Neutrophil (primary cell): ENCODE results near the gene VAMP5.

Source experiments
- H3K27ac ChIP-seq: fragments of 200-600 bp; sonication (generic); 2 replicates; pipeline ENCODE4 v1.5.1; 2016; ENCODE audit warnings: mild to moderate bottlenecking, moderate library complexity
- H3K27me3 ChIP-seq: fragments of 200-600 bp; sonication (generic); 2 replicates; pipeline ENCODE4 v1.6.0; 2016; ENCODE audit warnings: mild to moderate bottlenecking
- H3K36me3 ChIP-seq: fragments of 200-600 bp; sonication (generic); 2 replicates; pipeline ENCODE4 v1.5.1; 2017
- H3K4me1 ChIP-seq, 2 experiments: fragments of 200-600 bp in 1 of 2; sonication (generic) in 1 of 2; 1 replicate in 1 of 2; 2 replicates in 1 of 2; pipeline versions ENCODE4 v1.5.1 to v1.6.1; 2013 to 2016; ENCODE audit warnings: low read depth in 1 of 2, low read length in 1 of 2, mild to moderate bottlenecking in 1 of 2, moderate library complexity in 1 of 2; ENCODE audit not compliant: control insufficient read depth in 1 of 2, insufficient read depth in 1 of 2
- H3K4me3 ChIP-seq, 2 experiments: fragments of 200-600 bp in 1 of 2; sonication (generic) in 1 of 2; 1 replicate in 1 of 2; 2 replicates in 1 of 2; pipeline ENCODE4 v1.5.1; 2013 to 2016; ENCODE audit warnings: low read depth in 1 of 2, low read length in 1 of 2, mild to moderate bottlenecking in 1 of 2, moderate library complexity in 1 of 2
- H3K9me3 ChIP-seq: fragments of 200-600 bp; sonication (generic); 2 replicates; pipeline ENCODE4 v1.5.1; 2016
- TF ChIP-seq, protein P1 (sequence below): fragments of 200-600 bp; sonication (generic); IDR thresholded peaks from 2 replicates; pipeline ENCODE4 v1.5.1; 2016; ENCODE audit warnings: antibody characterized with exemption

VAMP5 gene, protein sequence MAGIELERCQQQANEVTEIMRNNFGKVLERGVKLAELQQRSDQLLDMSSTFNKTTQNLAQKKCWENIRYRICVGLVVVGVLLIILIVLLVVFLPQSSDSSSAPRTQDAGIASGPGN

DNA sequence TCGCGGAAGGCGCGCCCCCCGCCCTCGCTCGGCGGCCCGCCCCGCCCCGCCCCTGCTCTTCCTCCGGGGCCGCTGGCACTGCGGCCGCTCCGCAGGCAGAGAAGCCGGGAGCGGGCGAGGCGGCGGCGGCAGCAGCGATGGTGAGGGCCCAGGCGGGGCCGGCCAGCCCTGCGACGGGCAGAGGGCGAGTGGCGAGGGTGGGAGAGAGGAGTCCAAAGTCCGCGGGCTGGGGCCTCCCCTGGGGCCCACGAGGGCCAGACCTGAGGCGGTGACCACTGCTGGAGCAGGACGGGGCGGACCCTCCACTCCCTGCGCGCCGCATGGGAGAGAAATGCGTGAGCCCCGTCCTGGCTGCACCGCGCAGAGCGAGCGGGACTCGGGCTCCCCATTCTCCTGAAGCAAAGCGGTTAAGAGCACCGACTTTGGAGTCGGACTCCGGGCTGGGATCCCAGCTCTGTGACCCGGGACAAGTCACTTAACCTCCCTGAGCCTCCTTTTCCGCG lies at the start of gene VAMP5:
Gene VAMP5, plus strand, starts transcription at position 78 of the 503 bp plus-strand sequence. Its CDS starts 60 bp downstream, at position 138.
- Histone ChIP-seq H3K4me1 (peaks cover 62 to 69% of the 10 kb centered on the region in 2 experiments), H3K27ac (peak within 1 kb of the TSS; percentile 79), H3K36me3 (no peaks in the 10 kb centered on the region), H3K4me3 (peak within 1 kb of the TSS; percentile 65 to 72), H3K27me3 (no peaks in the 10 kb centered on the region), H3K9me3 (no peaks in the 10 kb centered on the region)
- TF ChIP-seq, protein P1, sequence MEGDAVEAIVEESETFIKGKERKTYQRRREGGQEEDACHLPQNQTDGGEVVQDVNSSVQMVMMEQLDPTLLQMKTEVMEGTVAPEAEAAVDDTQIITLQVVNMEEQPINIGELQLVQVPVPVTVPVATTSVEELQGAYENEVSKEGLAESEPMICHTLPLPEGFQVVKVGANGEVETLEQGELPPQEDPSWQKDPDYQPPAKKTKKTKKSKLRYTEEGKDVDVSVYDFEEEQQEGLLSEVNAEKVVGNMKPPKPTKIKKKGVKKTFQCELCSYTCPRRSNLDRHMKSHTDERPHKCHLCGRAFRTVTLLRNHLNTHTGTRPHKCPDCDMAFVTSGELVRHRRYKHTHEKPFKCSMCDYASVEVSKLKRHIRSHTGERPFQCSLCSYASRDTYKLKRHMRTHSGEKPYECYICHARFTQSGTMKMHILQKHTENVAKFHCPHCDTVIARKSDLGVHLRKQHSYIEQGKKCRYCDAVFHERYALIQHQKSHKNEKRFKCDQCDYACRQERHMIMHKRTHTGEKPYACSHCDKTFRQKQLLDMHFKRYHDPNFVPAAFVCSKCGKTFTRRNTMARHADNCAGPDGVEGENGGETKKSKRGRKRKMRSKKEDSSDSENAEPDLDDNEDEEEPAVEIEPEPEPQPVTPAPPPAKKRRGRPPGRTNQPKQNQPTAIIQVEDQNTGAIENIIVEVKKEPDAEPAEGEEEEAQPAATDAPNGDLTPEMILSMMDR: no peak

DNA sequence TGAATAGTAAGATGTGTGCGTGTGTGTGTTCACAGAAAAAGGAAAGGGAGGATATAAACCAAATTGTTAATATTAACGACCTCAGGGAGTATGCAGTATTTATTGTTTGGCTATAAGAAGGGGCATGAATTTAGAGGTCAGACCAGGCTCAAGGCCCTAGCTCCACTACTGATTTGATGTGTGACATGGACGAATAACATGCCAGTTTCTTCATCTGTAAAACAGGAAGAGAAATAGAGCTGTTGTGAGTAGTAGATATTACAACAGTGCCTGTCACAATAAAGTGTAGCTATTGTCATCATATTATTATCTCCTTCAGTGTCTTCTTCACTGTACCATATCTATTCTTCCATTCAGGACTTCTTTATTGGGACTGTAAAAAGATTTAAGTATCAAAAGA lies 49.4 kb upstream of the VAMP5 start:
- Histone ChIP-seq H3K9me3 (no peaks in the 10 kb centered on the region), H3K27ac (peak overlapping the region; percentile 77), H3K27me3 (no peaks in the 10 kb centered on the region), H3K4me1 (peaks cover 71 to 75% of the 10 kb centered on the region in 2 experiments), H3K4me3 (peak overlapping the region in 1 of 2 experiments; percentile 11), H3K36me3 (no peaks in the 10 kb centered on the region)
- TF ChIP-seq, protein P1: no peak

DNA sequence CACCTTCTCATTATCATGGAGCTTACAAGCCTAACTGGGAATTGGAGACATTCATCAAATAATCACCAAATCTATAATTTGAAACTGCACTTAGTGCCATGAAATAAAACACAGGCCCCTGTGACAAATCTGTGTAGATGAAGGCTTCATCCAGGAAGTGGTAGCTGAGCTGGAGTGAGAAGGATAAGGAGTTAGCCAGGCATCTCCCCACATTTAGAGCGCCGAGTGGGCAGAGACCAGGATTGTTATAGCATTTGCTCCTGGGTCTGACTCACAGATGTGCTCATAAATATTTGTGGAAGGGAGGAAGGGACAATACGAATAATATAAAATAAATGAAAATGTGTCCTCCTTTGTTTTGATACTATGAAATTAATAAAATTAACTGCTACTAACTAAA lies 47.8 kb upstream of the VAMP5 start:
- Histone ChIP-seq H3K4me1 (peaks cover 80 to 85% of the 10 kb centered on the region in 2 experiments), H3K4me3 (no peak overlapping the region), H3K27me3 (no peaks in the 10 kb centered on the region), H3K27ac (peak overlapping the region; percentile 77), H3K36me3 (peaks cover 2% of the 10 kb centered on the region), H3K9me3 (no peaks in the 10 kb centered on the region)
- TF ChIP-seq, protein P1: no peak

DNA sequence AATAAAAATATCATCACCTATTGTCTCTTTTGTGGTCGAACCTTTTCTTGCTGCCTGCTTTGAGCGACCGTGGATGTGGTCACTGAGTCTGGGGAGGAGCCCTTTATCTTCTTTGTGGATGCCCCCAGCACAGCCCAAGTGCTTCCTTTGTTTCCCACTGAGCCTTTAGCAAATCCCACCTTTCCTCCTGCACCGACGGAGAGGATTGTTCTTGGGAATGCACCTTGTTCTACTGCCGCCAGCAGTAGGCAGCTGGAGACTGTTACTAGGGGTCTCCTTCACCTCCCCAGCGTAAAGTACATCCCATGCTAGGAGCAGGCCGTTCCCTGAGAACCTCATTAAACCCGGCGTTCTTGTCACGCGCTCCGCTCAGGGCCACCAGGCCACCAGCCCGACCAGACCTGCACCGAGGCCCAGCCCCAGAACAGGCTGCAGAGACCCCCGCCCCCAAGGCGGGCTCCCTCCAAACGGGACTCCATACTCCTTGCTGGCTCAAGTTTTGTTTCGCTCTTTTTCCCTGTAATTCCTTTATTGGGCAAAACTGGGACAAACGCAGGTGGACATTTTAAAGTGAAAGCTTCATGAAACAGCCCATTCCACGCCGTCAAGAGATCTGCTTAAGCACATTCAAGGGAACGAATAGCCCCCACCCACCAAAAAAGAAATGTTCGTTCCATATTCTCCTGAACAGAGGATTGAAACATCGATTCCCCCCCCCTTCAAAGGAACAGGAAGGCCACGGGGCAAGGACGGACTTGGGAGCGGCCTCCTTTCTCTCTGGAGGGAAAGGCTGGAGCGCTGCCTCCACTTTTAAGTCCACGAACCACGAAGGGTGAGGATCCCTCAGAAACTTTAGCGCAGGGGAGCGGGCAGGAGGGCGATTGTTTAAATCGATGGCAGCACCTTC lies 46.4 kb upstream of the VAMP5 start:
- H3K4me1 ChIP-seq: peaks cover 71 to 78% of the 10 kb centered on the region in 2 experiments
- H3K27ac ChIP-seq: peak overlapping the region; percentile 94
- H3K9me3 ChIP-seq: no peaks in the 10 kb centered on the region
- H3K36me3 ChIP-seq: peaks cover 15% of the 10 kb centered on the region
- TF ChIP-seq, protein P1: no peak
- peak overlapping the region; percentile 81 to 98 for H3K4me3 ChIP-seq
- H3K27me3 ChIP-seq: no peaks in the 10 kb centered on the region

DNA sequence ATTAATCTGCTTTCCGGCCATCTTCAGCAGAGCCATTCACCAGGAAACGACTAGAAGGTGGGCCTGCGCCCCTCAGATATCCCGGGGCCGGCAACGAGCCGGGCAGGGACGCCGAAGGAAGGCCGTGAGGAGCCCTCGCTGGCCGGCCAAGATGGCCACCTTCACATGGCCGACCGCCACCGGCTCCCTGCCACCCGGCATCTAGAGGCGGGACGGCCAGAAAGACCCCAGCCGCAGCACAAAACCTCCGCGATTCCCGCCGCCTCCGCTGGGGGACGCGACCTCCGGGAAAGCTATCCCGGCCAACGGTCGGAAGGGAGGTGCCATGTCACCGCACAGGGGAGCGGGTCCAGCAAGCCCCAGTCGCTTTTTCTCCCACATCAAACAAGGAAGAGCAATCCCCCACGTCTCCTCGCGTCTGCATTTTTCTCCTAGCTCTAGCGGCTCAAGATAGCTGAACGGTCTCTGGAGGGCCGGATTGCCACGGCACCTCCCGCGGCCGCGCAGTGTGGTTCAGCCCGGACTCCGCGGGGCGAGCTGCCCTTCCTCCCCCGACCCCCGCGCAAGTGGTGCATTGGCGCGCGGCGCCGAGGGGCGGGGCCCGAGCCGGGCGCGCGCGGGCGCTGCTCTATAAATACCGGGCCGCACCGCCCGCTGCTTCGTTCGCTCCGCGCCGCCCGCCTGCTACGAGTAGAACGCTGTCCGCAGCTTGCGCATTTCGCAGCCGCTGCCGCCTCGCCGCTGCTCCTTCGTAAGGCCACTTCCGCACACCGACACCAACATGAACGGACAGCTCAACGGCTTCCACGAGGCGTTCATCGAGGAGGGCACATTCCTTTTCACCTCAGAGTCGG lies 45.5 kb upstream of the VAMP5 start, which contains the start of gene MAT2A:
Gene MAT2A, plus strand, starts transcription at position 662 of the 854 bp plus-strand sequence. Its CDS starts 120 bp downstream, at position 782.
- H3K27ac ChIP-seq: peak within 1 kb of the TSS; percentile 94
- TF ChIP-seq, protein P1: peak; percentile 35
- peaks cover 67 to 72% of the 10 kb centered on the region in 2 experiments for H3K4me1 ChIP-seq
- peaks cover 24% of the 10 kb centered on the region for H3K36me3 ChIP-seq
- peak within 1 kb of the TSS; percentile 81 to 98 for H3K4me3 ChIP-seq
- no peaks in the 10 kb centered on the region for H3K9me3 ChIP-seq
- no peaks in the 10 kb centered on the region for H3K27me3 ChIP-seq
